NCI-H345 (cell line): ENCODE results near the gene APLP2.
"Not testable (repeated sequence)": the region's sequence is repeated elsewhere in the genome, so short reads cannot be mapped to it uniquely, and the experiment has no call there.

Experiments
- DNase-seq: peaks from one replicate; lab custom pipeline; 2025; lab: John Stamatoyannopoulos, UW

Gene APLP2

GRCh38 chr11:130061017-130061416 is 8.7 kb upstream of the APLP2 start:
- no peak for DNase-seq

GRCh38 chr11:130062026-130062425 is 7.7 kb upstream of the APLP2 start:
- no peak for DNase-seq

- DNase-seq = no peak
Measured at GRCh38 chr11:130063451-130063850, 6.2 kb upstream of the APLP2 start.

GRCh38 chr11:130064596-130064995 is 5.1 kb upstream of the APLP2 start:
- no peak for DNase-seq

DNA sequence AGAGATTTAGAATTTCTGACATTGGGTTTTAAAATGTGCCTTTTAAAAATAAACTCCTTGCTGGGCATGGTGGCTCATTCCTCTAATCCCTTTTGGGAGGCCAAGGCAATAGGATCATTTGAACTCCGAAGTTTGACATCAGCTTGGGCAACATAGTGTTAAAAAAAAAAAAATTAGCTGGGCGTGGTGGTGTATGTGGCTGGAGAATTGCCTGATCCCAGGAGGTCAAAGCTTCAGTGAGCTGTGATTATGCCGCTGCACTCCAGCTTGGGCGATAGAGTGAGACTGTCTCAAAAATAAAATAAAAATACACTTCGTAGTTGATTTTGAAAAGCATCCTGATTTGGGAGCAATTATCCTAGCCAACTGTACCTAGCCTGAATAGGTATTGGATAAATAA is 3.4 kb upstream of the APLP2 start:
- no peak for DNase-seq

- no peak for DNase-seq
Measured at GRCh38 chr11:130068546-130068985, 1.1 kb upstream of the APLP2 start.

DNA sequence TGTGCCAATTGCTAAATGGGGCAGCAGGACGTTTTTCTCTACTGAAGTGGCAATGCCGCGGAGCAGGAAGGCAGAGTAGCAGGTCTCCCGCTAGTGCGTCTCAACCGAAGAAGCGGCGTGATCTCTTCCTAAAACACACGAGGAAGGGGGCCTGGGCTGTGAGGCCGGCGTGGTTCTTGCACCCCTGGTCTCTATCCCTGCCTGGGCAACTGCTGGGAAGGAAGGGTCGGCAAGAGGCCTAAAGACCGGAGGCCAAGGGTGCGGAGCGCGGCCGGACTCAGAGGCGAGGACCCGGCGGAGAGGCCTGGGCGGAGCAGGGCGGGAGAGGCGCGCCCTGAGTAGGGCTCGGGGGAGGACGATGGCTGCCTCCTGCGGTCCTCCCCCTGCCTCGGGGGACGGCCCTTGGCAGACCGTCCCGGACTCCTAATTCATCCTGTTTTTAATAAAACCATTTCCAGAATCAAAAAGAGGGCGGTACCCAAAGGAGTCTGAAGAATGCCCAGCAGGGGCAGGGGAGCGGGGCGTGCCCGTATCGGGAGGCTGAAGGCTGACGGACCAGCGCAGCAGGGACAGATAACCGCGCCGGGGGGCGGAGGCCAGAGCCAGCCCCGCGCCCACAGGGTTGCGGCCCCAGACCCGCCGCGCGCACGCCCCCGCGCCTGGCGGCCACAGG is 572 bp upstream of the APLP2 start:
- peak; percentile 63 for DNase-seq

GRCh38 chr11:130070109-130070845 is 583 bp downstream of the APLP2 start:
- peak; percentile 47 for DNase-seq

DNA sequence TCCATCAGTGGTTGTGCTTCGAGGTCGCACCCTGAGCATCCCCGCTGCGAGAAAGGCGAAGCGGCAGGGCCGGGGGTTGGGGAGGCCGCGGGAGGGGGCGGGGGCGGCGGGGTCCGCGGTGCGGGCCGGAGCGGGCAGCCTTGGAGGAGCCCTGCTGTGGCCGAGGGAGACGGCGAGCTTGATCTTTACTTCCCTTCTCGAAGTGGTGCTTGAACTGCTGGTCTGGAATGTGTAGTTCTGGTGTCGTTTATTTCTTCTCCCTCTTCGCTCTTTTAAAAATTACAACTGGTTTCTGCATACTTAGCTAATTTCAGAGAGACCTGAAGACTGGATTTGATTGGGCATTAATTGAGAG is 1.1 kb downstream of the APLP2 start:
- no peak for DNase-seq

DNA sequence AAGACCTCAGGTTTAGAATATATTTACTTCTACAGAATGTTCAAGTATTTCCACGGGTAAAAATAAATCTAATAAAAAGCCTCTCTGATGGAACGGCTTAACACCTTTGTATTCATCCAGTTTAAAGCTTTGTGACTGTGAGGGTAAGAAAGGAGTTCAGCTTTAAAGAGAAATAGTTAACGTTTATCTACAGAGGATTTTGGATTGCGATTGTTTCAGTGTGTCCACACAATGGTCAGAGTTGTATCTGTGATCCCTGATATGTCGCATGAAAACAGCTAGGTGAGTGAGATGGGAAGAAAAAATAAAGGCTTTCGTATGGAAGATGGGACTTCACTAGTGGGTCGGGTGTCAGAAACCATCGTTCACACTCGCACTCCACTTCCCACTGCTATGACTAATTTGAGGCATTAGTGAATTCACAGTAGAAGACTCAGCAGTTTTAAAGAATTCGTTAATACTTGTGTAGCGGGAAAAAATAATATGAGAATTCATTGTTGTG is 1.6 kb downstream of the APLP2 start:
- DNase-seq = no peak

GRCh38 chr11:130074736-130075135 is 5.0 kb downstream of the APLP2 start:
- DNase-seq = no peak

DNA sequence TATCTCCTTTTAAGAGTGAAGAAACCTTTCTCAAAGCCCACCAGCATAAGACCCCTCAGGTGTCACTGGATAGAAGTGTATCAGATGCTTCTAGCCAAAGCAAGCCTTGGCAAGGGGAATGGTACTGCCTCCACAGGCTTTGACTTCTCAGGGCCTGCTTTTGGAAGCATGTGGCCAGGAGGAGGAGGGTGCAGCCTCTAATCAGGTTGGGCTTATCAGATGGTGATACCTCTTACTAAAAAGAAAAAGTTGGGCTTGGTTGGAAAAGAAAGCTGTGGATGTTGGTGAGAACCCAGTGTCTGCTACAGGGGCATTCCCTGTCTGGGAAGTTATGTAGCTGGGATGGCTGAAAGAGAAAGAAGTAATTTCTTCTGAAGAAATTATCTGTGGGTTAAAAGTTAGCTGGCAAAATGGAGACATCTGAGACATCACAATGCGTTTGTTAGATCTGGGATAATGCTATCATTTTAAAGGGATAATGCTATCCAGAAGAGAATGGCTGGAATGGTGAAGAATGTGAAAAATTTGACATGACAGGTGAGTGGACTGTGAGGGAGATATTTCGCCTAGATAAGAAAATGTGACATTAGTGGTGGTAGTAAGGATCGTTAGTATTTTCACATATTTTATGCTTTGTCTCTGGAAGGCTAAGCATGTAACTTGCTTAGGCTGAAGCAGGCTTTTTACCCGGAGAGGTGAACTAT is 7.2 kb downstream of the APLP2 start:
- DNase-seq = no peak

DNA sequence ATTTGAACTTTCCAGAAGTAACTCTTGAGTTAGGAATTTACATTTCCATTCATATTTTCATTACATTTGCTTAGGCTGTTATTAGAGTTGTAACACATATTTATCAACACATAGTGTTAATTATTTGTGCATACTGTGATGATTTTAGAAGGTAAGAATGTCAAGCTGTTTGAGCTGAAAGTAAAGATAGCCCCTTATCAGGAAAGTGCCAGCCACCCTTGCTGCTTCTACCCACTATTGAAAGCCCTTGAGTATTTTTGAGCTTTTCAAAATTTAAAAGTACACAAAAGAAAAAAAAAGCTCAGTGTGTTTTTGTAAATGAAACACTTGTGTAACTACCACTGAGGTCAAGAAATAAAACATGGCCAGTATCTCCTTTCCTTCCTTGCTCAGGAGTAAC is 8.0 kb downstream of the APLP2 start:
- no peak for DNase-seq

- DNase-seq = no peak
Measured at GRCh38 chr11:130078080-130078479, 8.4 kb downstream of the APLP2 start.

- no peak for DNase-seq
Measured at GRCh38 chr11:130085671-130086290, 16.1 kb downstream of the APLP2 start.

DNA sequence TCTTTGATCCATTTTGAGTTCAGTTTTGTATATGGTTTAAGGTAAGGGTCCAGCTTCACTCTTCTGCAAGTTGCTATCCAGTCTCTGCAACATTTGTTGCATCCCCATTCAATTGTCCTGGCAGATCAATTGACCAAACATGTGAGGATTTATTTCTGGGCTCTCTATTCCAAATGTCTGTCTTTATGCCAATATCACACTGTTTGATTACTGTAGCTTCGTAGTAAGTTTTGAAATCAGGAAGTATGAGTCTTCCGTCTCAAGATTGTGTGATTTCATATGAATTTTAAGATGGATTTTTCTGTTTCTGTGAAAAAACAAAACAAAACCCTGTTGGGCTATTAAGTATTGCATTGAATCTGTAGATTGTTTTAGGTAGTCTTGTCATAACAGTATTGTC is 17.0 kb downstream of the APLP2 start:
- DNase-seq = no peak

DNA sequence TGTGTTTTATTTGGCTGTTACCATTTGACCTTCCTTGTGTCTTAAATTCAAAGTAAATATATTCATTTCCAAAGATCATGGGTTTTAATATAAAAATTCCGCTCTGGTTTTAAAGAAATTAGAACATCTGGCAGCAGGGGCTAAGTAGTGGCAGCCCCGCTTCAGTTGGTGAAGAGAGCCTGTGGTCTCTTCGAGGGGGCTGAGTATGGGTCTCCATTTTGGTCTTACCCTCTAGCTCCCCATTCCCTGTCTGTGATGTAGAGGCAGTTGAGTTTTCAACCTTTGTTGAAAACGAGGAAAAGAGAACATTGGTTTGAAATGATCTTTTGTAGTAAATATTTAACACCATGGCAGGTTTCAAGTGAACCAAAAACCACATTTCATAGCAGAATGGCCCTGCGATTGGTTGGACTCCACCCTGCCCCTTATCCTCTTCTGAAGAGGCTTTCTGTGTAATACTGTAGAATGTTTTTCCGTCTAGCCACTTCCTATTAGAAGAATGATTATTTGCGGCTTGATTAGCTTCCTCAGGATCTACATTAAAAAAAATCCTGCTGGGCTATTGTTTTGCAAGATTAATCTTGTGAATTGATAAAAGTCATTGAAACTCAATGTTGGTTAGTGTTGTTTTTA is 17.7 kb downstream of the APLP2 start:
- DNase-seq = no peak

DNA sequence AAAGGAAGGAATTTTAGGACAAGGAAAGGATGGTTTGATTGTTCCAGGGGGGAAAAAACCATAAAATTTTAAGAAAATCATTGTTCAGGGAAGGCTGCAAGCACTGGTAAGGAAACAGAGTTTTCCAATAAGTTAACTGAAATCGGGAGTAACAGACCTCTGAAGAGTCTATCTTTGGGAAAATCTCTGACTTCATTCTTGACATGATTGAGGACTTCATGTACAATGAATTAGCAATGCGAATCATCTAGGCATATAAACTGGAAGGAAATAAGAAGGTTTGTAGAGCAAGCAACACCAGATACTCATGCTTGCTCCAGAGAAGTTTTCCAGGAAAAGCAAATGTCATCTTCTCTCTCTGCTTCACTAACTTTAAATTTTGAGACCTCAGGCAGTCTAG is 18.5 kb downstream of the APLP2 start:
- no peak for DNase-seq

- DNase-seq = peak; percentile 30
Measured at GRCh38 chr11:130088919-130089673, 19.4 kb downstream of the APLP2 start.

DNA sequence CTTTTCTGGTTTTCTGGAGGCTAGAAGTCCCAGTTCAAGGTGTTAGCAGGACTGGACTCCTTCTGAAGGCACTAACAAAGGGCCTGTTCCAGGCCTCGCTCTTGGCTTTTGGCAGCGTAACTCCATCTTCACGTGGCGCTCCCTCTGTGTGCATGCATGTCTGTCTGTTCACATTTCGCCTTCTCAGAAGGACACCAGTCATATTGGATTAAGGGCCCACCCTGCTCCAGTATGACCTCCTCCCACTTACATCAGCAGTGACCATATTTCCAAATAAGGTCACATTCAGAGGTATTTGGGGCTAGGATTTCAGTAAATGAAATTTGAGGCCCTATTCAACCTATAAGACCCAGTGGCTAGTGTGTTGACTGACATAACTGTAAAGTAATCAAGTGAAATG is 20.0 kb downstream of the APLP2 start:
- no peak for DNase-seq

GRCh38 chr11:130090517-130090916 is 20.8 kb downstream of the APLP2 start:
- not testable (repeated sequence) for DNase-seq
